Fibroblast of lung (primary cell): ENCODE measurements around the gene MYO18A.

Experiments
- CTCF ChIP-seq, 2 donors: IDR thresholded peaks in 1 of 2; conservative IDR thresholded peaks in 1 of 2; 1 replicate in 1 of 2; 2 replicates in 1 of 2; pipeline ENCODE4 v1.5.1; 2011 to 2012; ENCODE audit warnings: low read length in 2 of 2, control low read depth in 1 of 2, inconsistent platforms in 1 of 2, low read depth in 1 of 2, mild to moderate bottlenecking in 1 of 2
- EZH2 ChIP-seq: IDR thresholded peaks from 2 replicates; pipeline ENCODE4 v1.5.1; 2012; ENCODE audit warnings: low read length, control low read depth, mild to moderate bottlenecking; ENCODE audit errors: missing control alignments

- TF ChIP-seq EZH2 (no peak), CTCF (conservative IDR thresholded peaks at IDR 0.05 in 1 of 2, IDR thresholded peaks at IDR 0.05 in 1 of 2; ENCODE audit: low read depth in 1 of 2, low read length in 2 of 2) (no peak)
Measured at GRCh38 chr17:29166507-29166887, 13.7 kb downstream of the MYO18A start.
